ENCODE measurements around the gene PPP1R11. TPM values are rescaled to one million over a fixed set of nuclear protein-coding genes. Genes with fewer than 3 reads are reported as not detected.

PPP1R11 gene
- total and polyA plus RNA-seq, 2 of the 13 experiments (the other 11 are each of a cell fraction or from before 2014, with no cell fraction given): 32.1 to 58.9 TPM

- TF ChIP-seq ZNF225 (CRISPR knock-in tag; IDR thresholded peaks at IDR 0.05) (no peak), ZFP36 (IDR thresholded peaks at IDR 0.05; ENCODE audit: borderline replicate concordance, low read depth, low read length, partially characterized antibody) (no peak), MBD4 (IDR thresholded peaks at IDR 0.05; ENCODE audit: borderline replicate concordance, low read length) (no peak), ZNF160 (CRISPR knock-in tag; IDR thresholded peaks at IDR 0.05) (no peak), GLI4 (CRISPR knock-in tag; IDR thresholded peaks at IDR 0.05; ENCODE audit: borderline replicate concordance) (no peak), IKZF5 (CRISPR knock-in tag; IDR thresholded peaks at IDR 0.05) (peak; percentile 33; the same call in 1 of the 2 replicates), ZBED4 (CRISPR knock-in tag; IDR thresholded peaks at IDR 0.05; ENCODE audit: borderline replicate concordance) (no peak), ZMYM3 (CRISPR knock-in tag; IDR thresholded peaks at IDR 0.05) (no peak), ZNF687 (CRISPR knock-in tag; IDR thresholded peaks at IDR 0.05) (peak; percentile 33; the same call in 1 of the 2 replicates), ZNF501 (CRISPR knock-in tag; IDR thresholded peaks at IDR 0.05) (no peak; the same call in 1 of the 2 replicates), ZNF331 (CRISPR knock-in tag; IDR thresholded peaks at IDR 0.05) (no peak), ZBTB37 (CRISPR knock-in tag; IDR thresholded peaks at IDR 0.05) (no peak), FLYWCH1 (CRISPR knock-in tag; IDR thresholded peaks at IDR 0.05) (no peak), TSC22D2 (CRISPR knock-in tag; IDR thresholded peaks at IDR 0.05; ENCODE audit: borderline replicate concordance) (no peak), NFATC3 (CRISPR knock-in tag; IDR thresholded peaks at IDR 0.05) (no peak), ZNF552 (CRISPR knock-in tag; IDR thresholded peaks at IDR 0.05; ENCODE audit: borderline replicate concordance) (no peak), ZNF382 (CRISPR knock-in tag; IDR thresholded peaks at IDR 0.05; ENCODE audit: borderline replicate concordance) (no peak), NFE2 (CRISPR knock-in tag; IDR thresholded peaks at IDR 0.05) (no peak)
Measured at GRCh38 chr6:30075790-30076732, 9.1 kb downstream of the PPP1R11 start (continued).
